Measurements from ENCODE around the gene VWCE. TPM values are rescaled to one million over a fixed set of nuclear protein-coding genes. Genes with fewer than 3 reads are reported as not detected.

Gene VWCE
- total and polyA plus RNA-seq, 9 of the 15 experiments (the other 6 are each of a cell fraction or from before 2014, with no cell fraction given): 0.06 to 1.6 (median 0.63) TPM; not detected in 1

DNA sequence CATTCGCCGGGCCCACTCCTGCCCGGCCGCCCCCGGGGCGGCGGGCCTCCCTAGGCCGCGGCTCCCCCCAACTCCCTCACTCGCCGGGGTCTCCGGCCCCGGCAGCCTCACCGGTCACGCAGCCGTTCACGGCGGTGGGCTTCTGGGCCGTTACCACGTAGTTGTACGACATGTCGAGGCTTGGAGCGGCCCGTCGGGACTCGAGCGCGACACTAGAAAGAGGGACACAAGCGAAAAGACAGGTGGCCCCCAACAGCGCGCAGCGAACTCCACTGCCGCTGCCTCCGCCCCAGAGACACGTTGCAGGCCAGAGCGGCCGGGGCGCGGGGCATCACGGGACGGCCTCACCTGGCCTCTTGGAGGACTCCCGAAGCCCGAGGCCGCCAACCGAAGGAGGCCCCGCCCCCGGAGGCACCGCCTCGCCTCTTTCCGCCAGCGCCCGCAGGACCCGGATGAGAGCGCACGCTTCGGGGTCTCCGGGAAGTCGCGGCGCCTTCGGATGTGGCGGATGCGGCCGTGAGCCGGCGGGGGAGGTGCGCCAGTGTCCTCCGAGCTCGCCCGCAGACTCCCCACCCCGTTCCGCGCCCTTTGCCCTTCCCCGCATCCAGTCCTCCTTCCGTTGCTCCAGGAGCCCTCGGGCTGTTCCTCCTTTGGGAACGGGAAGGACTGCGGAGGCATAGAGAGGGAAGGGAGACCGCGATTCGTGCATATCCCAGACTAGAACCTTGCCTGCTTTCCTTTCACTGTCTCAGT lies 37.9 kb upstream of the VWCE start, which contains the start of the genes DDB1 and TKFC (continued):
- TF ChIP-seq ZBTB1 (CRISPR knock-in tag; IDR thresholded peaks at IDR 0.05; ENCODE audit: borderline replicate concordance, low read depth) (peak; percentile 45; the same call in 1 of the 2 replicates), BRD9 (IDR thresholded peaks at IDR 0.05; ENCODE audit: low read depth, partially characterized antibody) (peak; percentile 44), ID3 (CRISPR knock-in tag; IDR thresholded peaks at IDR 0.05) (no peak), ID3 (tag; IDR thresholded peaks at IDR 0.05) (no peak), CBFA2T2 (conservative IDR thresholded peaks at IDR 0.05) (no peak), ZNF76 (CRISPR knock-in tag; IDR thresholded peaks at IDR 0.05; ENCODE audit: borderline replicate concordance) (peak; percentile 94), TAF9B (IDR thresholded peaks at IDR 0.05; ENCODE audit: partially characterized antibody) (peak; percentile 76), POLR2AphosphoS5 (IDR thresholded peaks at IDR 0.05; ENCODE audit: control insufficient read depth, insufficient read depth, low read depth, low read length) (peak; percentile 83), TAF1 (IDR thresholded peaks at IDR 0.05; ENCODE audit: control insufficient read depth, extremely low read depth, insufficient read depth, low read length, severe bottlenecking) (peak; percentile 93), ATF3 (IDR thresholded peaks at IDR 0.05) (no peak), ATF3 (CRISPR knock-in tag; conservative IDR thresholded peaks at IDR 0.05) (no peak), MYNN (IDR thresholded peaks at IDR 0.05) (no peak), MYNN (CRISPR knock-in tag; IDR thresholded peaks at IDR 0.05) (no peak), SOX6 (IDR thresholded peaks at IDR 0.05) (peak; percentile 62), RBM22 (IDR thresholded peaks at IDR 0.05; ENCODE audit: low read depth, low read length, poor library complexity, severe bottlenecking) (peak; percentile 91), NFRKB (IDR thresholded peaks at IDR 0.05; ENCODE audit: low read depth) (0 out of 2 replicates have a peak, but pooled peaks have one; percentile 54), SIN3A (IDR thresholded peaks at IDR 0.05; ENCODE audit: borderline replicate concordance in 2 of 2, control insufficient read depth in 1 of 2, low read depth in 2 of 2, low read length in 2 of 2) (peak; percentile 53 to 92; a peak in 3 of 4 replicates), FOXK1 (CRISPR knock-in tag; IDR thresholded peaks at IDR 0.05; ENCODE audit: borderline replicate concordance) (no peak), PHF8 (IDR thresholded peaks at IDR 0.05; ENCODE audit: borderline replicate concordance, low read length) (peak; percentile 95), CXXC5 (CRISPR knock-in tag; IDR thresholded peaks at IDR 0.05) (peak; percentile 83), BCOR (IDR thresholded peaks at IDR 0.05) (no peak), BHLHE40 (IDR thresholded peaks at IDR 0.05; ENCODE audit: low read length) (peak; percentile 71)
- TF ChIP-seq, protein P1, sequence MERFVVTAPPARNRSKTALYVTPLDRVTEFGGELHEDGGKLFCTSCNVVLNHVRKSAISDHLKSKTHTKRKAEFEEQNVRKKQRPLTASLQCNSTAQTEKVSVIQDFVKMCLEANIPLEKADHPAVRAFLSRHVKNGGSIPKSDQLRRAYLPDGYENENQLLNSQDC (CRISPR knock-in tag; IDR thresholded peaks at IDR 0.05): no peak
- TF ChIP-seq, protein P2, sequence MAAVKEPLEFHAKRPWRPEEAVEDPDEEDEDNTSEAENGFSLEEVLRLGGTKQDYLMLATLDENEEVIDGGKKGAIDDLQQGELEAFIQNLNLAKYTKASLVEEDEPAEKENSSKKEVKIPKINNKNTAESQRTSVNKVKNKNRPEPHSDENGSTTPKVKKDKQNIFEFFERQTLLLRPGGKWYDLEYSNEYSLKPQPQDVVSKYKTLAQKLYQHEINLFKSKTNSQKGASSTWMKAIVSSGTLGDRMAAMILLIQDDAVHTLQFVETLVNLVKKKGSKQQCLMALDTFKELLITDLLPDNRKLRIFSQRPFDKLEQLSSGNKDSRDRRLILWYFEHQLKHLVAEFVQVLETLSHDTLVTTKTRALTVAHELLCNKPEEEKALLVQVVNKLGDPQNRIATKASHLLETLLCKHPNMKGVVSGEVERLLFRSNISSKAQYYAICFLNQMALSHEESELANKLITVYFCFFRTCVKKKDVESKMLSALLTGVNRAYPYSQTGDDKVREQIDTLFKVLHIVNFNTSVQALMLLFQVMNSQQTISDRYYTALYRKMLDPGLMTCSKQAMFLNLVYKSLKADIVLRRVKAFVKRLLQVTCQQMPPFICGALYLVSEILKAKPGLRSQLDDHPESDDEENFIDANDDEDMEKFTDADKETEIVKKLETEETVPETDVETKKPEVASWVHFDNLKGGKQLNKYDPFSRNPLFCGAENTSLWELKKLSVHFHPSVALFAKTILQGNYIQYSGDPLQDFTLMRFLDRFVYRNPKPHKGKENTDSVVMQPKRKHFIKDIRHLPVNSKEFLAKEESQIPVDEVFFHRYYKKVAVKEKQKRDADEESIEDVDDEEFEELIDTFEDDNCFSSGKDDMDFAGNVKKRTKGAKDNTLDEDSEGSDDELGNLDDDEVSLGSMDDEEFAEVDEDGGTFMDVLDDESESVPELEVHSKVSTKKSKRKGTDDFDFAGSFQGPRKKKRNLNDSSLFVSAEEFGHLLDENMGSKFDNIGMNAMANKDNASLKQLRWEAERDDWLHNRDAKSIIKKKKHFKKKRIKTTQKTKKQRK (IDR thresholded peaks at IDR 0.05; ENCODE audit: borderline replicate concordance, low read depth, low read length): no peak
